GM12878 (cell line): ENCODE data around the gene AADAC. TPM values are rescaled to one million over a fixed set of nuclear protein-coding genes. Genes with fewer than 3 reads are reported as not detected.

Source experiments
- ATAC-seq: fragments of 200-7000 bp; cut with Tn5 transposase; 3 replicates; pipeline ENCODE4 v1.9.1; 2020; ENCODE audit warnings: mild to moderate bottlenecking, moderate library complexity
- BruUV-seq: library from RNA; stranded (reverse); fragments of 400-500 nt; replicated peaks from 2 replicates; lab custom pipeline; 2021; lab: Mats Ljungman, UMichigan
- CTCF ChIA-PET: fragments of 300-600 bp; sonication (Branson Sonifier 250); formaldehyde crosslinking; extraction: SDS; loops from one replicate; lab custom pipeline; 2021; ENCODE audit warnings: inconsistent platforms; lab: Yijun Ruan, JAX
- POLR2A ChIA-PET: fragments of 350-600 bp; formaldehyde crosslinking; extraction: SDS; loops from one replicate; lab custom pipeline; 2021; ENCODE audit warnings: inconsistent platforms; lab: Charles Lee
- RAD21 ChIA-PET: fragments of 300-600 bp; sonication (Branson Sonifier 250); formaldehyde crosslinking; loops from one replicate; lab custom pipeline; 2023; ENCODE audit warnings: antibody characterized with exemption; ENCODE audit not compliant: unreplicated experiment; lab: Charles Lee
- SMC1A ChIA-PET: fragments of 300-600 bp; sonication (Branson Sonifier 250); formaldehyde crosslinking; loops from one replicate; lab custom pipeline; 2023; ENCODE audit not compliant: unreplicated experiment, uncharacterized antibody; lab: Charles Lee
- DNase-seq: peaks from one replicate; pipeline ENCODE4 v3.0.0-alpha.2; 2011; ENCODE audit warnings: low read depth, low spot score
- FAIRE-seq: peaks from 3 replicates; lab custom pipeline; 2011; peaks lifted over from hg19 to GRCh38; lab: Jason Lieb, UNC
- H2AFZ ChIP-seq: 2 replicates; pipeline ENCODE4 v1.6.0; 2011; ENCODE audit warnings: low read depth, low read length, control low read depth; ENCODE audit not compliant: control insufficient read depth
- H3K27ac ChIP-seq: 2 replicates; pipeline ENCODE4 v1.5.1; 2011; ENCODE audit warnings: control low read depth; ENCODE audit not compliant: control insufficient read depth, insufficient read depth
- H3K27me3 ChIP-seq, 2 experiments: replicated peaks in 1 of 2; 2 replicates each; pipeline versions ENCODE4 v1.6.0 to v1.6.1; 2011; ENCODE audit warnings: low read length in 1 of 2; ENCODE audit not compliant: control insufficient read depth in 2 of 2, insufficient read depth in 2 of 2
- H3K36me3 ChIP-seq, 2 experiments: 2 replicates each; pipeline ENCODE4 v1.5.1; 2011; ENCODE audit warnings: low read length in 1 of 2; ENCODE audit not compliant: control insufficient read depth in 2 of 2, insufficient read depth in 2 of 2
- H3K4me1 ChIP-seq: 2 replicates; pipeline ENCODE4 v1.6.1; 2011; ENCODE audit warnings: mild to moderate bottlenecking, low read length, moderate library complexity, mixed read lengths; ENCODE audit not compliant: control insufficient read depth, insufficient read depth
- H3K4me2 ChIP-seq: 2 replicates; pipeline ENCODE4 v1.6.0; 2011; ENCODE audit warnings: control low read depth; ENCODE audit not compliant: control insufficient read depth, insufficient read depth
- H3K4me3 ChIP-seq: fragments of 200-600 bp; sonication (generic); 2 replicates; pipeline ENCODE4 v1.5.1; 2016
- H3K79me2 ChIP-seq: 2 replicates; pipeline ENCODE4 v1.6.0; 2011; ENCODE audit warnings: low read length; ENCODE audit not compliant: control insufficient read depth, insufficient read depth
- H3K9ac ChIP-seq: 2 replicates; pipeline ENCODE4 v1.8.0; 2011; ENCODE audit warnings: low read length, control low read depth, mixed read lengths; ENCODE audit not compliant: control insufficient read depth, insufficient read depth
- H3K9me3 ChIP-seq: replicated peaks from 3 replicates; pipeline ENCODE4 v1.5.1; 2011; ENCODE audit warnings: mild to moderate bottlenecking, low read length; ENCODE audit not compliant: control insufficient read depth, insufficient read depth
- H4K20me1 ChIP-seq: 2 replicates; pipeline ENCODE4 v1.6.0; 2011; ENCODE audit not compliant: control insufficient read depth, insufficient read depth
- IRF4 ChIP-seq: IDR thresholded peaks from 2 replicates; pipeline ENCODE4 v1.6.1; 2011; ENCODE audit warnings: low read depth, low read length
- JUND ChIP-seq: IDR thresholded peaks from 2 replicates; pipeline ENCODE4 v1.6.1; 2012; ENCODE audit warnings: low read depth, mild to moderate bottlenecking, low read length, improper control_type of control experiment, moderate library complexity
- PAX5 ChIP-seq: IDR thresholded peaks from 2 replicates; pipeline ENCODE4 v1.6.1; 2011; ENCODE audit warnings: low read depth, low read length, borderline replicate concordance
- POLR2AphosphoS2 ChIP-seq: IDR thresholded peaks from 2 replicates; pipeline ENCODE4 v1.6.1; 2011; ENCODE audit warnings: low read depth, mild to moderate bottlenecking, low read length, improper control_type of control experiment, moderate library complexity
- POU2F2 ChIP-seq: IDR thresholded peaks from 3 replicates; pipeline ENCODE4 v1.6.1; 2011; ENCODE audit warnings: low read depth, mild to moderate bottlenecking, low read length, borderline replicate concordance
- SIN3A ChIP-seq: IDR thresholded peaks from 2 replicates; pipeline ENCODE4 v1.6.1; 2012; ENCODE audit warnings: low read depth, low read length, improper control_type of control experiment
- YBX1 ChIP-seq: fragments of 450-650 bp; IDR thresholded peaks from 2 replicates; pipeline ENCODE4 v1.6.1; 2016; ENCODE audit warnings: antibody characterized with exemption
- YY1 ChIP-seq: IDR thresholded peaks from 2 replicates; pipeline ENCODE4 v1.6.1; 2011; ENCODE audit warnings: low read depth, mild to moderate bottlenecking, low read length
- ZBTB4 ChIP-seq: fragments of 450-650 bp; formaldehyde crosslinking; IDR thresholded peaks from 2 replicates; pipeline ENCODE4 v1.4.0; 2022; ENCODE audit warnings: mild to moderate bottlenecking, moderate library complexity
- WGBS: methylation state at CpG from one replicate; pipeline ENCODE4 v1.1.6; 2016; ENCODE audit warnings: low lambda C conversion rate; ENCODE audit not compliant: insufficient replicate concordance, insufficient coverage; ENCODE audit errors: missing lambda C conversion rate; 5-methylcytosine and 5-hydroxymethylcytosine counted together
- in situ Hi-C: fragments of 300-500 bp; cut with MboI; formaldehyde crosslinking; loops from 9 replicates; pipeline ENCODE4 v1.14.3; 2018; ENCODE audit warnings: mixed read lengths
- intact Hi-C: fragments of 100-400 bp; cut with micrococcal nuclease; formaldehyde crosslinking; loops from one replicate; pipeline ENCODE4 v1.14.2; 2022; ENCODE audit not compliant: unreplicated experiment
- polyA plus RNA-seq, 11 experiments: library from polyadenylated mRNA; depleted of rRNA in 4 of 11; unstranded in 6 of 11; stranded (reverse) in 5 of 11; fragments of >200 nt; fragmentation: Nextera tagmentation in 4 of 11; fragmentation: Illumina TruSeq in 1 of 11; extraction: Ambion mirVana in 4 of 11; extraction: Trizol in 1 of 11; gene quantifications; 1 replicate in 1 of 11; 2 replicates in 10 of 11; pipeline versions ENCODE4 v1.2.1 to v1.2.3, GENCODE V29; 2011 to 2016; ENCODE audit warnings: inconsistent platforms in 2 of 11, missing spikeins in 2 of 11, low read depth in 1 of 11
- total RNA-seq, 4 experiments: library from RNA; depleted of rRNA in 3 of 4; stranded (reverse); fragments of >200 nt in 3 of 4; fragmentation: Illumina TruSeq in 1 of 4; extraction: Trizol in 1 of 4; gene quantifications; 2 replicates each; pipeline versions ENCODE4 v1.2.1 to v1.2.3, GENCODE V29; 2013 to 2021
- TF ChIP-seq, protein P1 (sequence below): IDR thresholded peaks from 2 replicates; pipeline ENCODE4 v1.6.1; 2011; ENCODE audit warnings: low read depth, mild to moderate bottlenecking, low read length, moderate library complexity, borderline replicate concordance; ENCODE audit errors: extremely low read depth
- TF ChIP-seq, protein P2 (sequence below): fragments of 450-650 bp; IDR thresholded peaks from 2 replicates; pipeline ENCODE4 v1.6.1; 2016; ENCODE audit warnings: mild to moderate bottlenecking

The AADAC gene
- total and polyA plus RNA-seq, 10 of the 15 experiments (the other 5 are each of a cell fraction or from before 2014, with no cell fraction given), result 0.13 TPM; not detected in 9

- Histone ChIP-seq H3K79me2 (no peaks in the 10 kb centered on the region), H3K9ac (no peak overlapping the region), H3K9me3 (no peaks in the 10 kb centered on the region), H3K4me1 (no peaks in the 10 kb centered on the region), H2AFZ (no peak overlapping the region), H3K27ac (no peak overlapping the region), H3K27me3 (no peaks in the 10 kb centered on the region), H3K4me2 (no peak overlapping the region), H3K4me3 (no peak overlapping the region), H3K36me3 (no peaks in the 10 kb centered on the region), H4K20me1 (no peaks in the 10 kb centered on the region)
- SMC1A ChIA-PET, result no interaction called here
- DNase-seq (no peak), FAIRE-seq (no peak), ATAC-seq (no peak)
- POLR2A ChIA-PET, result no interaction called here
- in situ Hi-C loops (no loop called here), intact Hi-C loops (no loop called here)
- no TSS peak for BruUV-seq
- 45% methylated on average over 4 of the region's 4 CpGs for WGBS
- CTCF ChIA-PET, result no interaction called here
- RAD21 ChIA-PET, result no interaction called here
- TF ChIP-seq, protein P1, sequence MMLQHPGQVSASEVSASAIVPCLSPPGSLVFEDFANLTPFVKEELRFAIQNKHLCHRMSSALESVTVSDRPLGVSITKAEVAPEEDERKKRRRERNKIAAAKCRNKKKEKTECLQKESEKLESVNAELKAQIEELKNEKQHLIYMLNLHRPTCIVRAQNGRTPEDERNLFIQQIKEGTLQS, result no peak
- TF ChIP-seq, protein P2, sequence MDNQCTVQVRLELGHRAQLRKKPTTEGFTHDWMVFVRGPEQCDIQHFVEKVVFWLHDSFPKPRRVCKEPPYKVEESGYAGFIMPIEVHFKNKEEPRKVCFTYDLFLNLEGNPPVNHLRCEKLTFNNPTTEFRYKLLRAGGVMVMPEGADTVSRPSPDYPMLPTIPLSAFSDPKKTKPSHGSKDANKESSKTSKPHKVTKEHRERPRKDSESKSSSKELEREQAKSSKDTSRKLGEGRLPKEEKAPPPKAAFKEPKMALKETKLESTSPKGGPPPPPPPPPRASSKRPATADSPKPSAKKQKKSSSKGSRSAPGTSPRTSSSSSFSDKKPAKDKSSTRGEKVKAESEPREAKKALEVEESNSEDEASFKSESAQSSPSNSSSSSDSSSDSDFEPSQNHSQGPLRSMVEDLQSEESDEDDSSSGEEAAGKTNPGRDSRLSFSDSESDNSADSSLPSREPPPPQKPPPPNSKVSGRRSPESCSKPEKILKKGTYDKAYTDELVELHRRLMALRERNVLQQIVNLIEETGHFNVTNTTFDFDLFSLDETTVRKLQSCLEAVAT, result no peak
- no peak for TF ChIP-seq SIN3A
- TF ChIP-seq IRF4, result no peak
- TF ChIP-seq PAX5, result no peak
- no peak for TF ChIP-seq JUND
- TF ChIP-seq YBX1, result no peak
- no peak for TF ChIP-seq YY1
- no peak for TF ChIP-seq POLR2AphosphoS2
- no peak for TF ChIP-seq ZBTB4 (CRISPR knock-in tag)
- TF ChIP-seq POU2F2, result no peak
Observed at GRCh38 chr3:151819910-151820309, 6.0 kb downstream of the AADAC start.
